ENCODE data around the gene TBC1D8. TPM values are rescaled to one million over a fixed set of nuclear protein-coding genes. Genes with fewer than 3 reads are reported as not detected.

Gene TBC1D8
- total and polyA plus RNA-seq, 2 donors (not counting 1 experiment from before 2014, with no cell fraction given) = 1.7 to 15.7 TPM

DNA sequence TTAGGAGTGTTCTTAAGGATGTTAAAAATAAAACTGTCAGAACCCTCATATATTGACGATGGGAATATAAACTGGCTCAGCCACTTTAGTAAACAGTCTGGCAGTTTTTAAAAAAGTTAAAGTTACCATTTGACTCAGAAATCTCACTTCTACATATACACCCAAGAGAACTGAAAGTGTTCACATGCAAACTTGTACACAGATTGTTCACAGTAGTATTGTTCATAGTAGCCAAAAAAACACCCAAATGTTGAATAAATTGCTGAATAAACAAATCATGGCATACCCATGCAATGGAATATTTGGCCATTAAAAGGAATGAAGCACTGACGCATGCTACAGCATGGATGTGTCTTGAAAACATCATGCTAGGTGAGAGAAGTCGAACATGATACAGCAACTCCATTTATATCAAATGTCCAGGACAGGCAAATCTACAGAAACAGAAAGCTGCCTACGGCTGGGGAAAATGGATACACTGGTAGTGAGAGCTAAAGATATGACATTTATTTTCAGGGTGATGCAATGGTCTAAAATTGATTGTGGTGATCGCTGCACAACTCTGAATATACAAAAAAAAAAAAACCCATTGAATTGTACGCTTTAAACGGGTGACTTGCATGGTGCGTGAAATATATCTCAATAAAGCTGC is 139.0 kb downstream of the TBC1D8 start:
- H3K4me1 Mint-ChIP-seq = peaks cover 5% of the 10 kb centered on the region
- no peak overlapping the region for H3K27ac Mint-ChIP-seq
- no peak overlapping the region for H3K9ac ChIP-seq (ENCODE audit: low read length)
- H3K4me3 ChIP-seq (ENCODE audit: control extremely low read depth in 1 of 5, extremely low read depth in 1 of 5, insufficient read depth in 1 of 5, low read depth in 2 of 5, low read length in 4 of 5) = no peak overlapping the region
- ChIA-PET POLR2A (interaction anchor here (0.9 to 1.0 kb wide), 2 partner anchors 10 to 193 kb away, joined by 3 read pairs; partner anchors contain the start of gene RPL31), CTCF (interaction anchor here (0.6 to 8.9 kb wide), 37 partner anchors 9 to 1439 kb away, joined by 3 to 213 read pairs (median 4); partner anchors contain the start of genes CNOT11, RNF149, RPL31 and TBC1D8)
- intact Hi-C loops (cut with micrococcal nuclease) = loop anchor here (1.0 to 10.0 kb wide), 3 partner anchors 140 to 393 kb away; no protein-coding TSS in a partner anchor
- no peak overlapping the region for H3K4me2 ChIP-seq (replicated peaks; ENCODE audit: low read depth, low read length, poor library complexity, severe bottlenecking)
- no CpG with 5 or more reads among the region's 8 CpGs for WGBS (ENCODE audit: insufficient coverage)
- H3K36me3 ChIP-seq (replicated peaks in 1 of 2; ENCODE audit: control extremely low read depth in 1 of 2, control insufficient read depth in 1 of 2, extremely low read depth in 1 of 2, insufficient read depth in 2 of 2, low read length in 1 of 2) = peaks cover 20 to 33% of the 10 kb centered on the region in 2 experiments
- no peaks in the 10 kb centered on the region for H3K9me3 Mint-ChIP-seq (ENCODE audit: insufficient read depth)
- no peaks in the 10 kb centered on the region for H3K9me3 ChIP-seq (ENCODE audit: control extremely low read depth in 1 of 3, control insufficient read depth in 2 of 3, insufficient read depth in 1 of 3, low read length in 2 of 3)
- H3K27me3 Mint-ChIP-seq = no peaks in the 10 kb centered on the region
- ATAC-seq (ENCODE audit: low read depth) (no peak), DNase-seq (no peak)
- TF ChIP-seq EZH2 (IDR thresholded peaks at IDR 0.05; ENCODE audit: borderline replicate concordance, insufficient read depth, low read depth, low read length, poor library complexity, severe bottlenecking) = no peak
- TF ChIP-seq, protein P1, sequence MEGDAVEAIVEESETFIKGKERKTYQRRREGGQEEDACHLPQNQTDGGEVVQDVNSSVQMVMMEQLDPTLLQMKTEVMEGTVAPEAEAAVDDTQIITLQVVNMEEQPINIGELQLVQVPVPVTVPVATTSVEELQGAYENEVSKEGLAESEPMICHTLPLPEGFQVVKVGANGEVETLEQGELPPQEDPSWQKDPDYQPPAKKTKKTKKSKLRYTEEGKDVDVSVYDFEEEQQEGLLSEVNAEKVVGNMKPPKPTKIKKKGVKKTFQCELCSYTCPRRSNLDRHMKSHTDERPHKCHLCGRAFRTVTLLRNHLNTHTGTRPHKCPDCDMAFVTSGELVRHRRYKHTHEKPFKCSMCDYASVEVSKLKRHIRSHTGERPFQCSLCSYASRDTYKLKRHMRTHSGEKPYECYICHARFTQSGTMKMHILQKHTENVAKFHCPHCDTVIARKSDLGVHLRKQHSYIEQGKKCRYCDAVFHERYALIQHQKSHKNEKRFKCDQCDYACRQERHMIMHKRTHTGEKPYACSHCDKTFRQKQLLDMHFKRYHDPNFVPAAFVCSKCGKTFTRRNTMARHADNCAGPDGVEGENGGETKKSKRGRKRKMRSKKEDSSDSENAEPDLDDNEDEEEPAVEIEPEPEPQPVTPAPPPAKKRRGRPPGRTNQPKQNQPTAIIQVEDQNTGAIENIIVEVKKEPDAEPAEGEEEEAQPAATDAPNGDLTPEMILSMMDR (IDR thresholded peaks at IDR 0.05) = no peak
- no peaks in the 10 kb centered on the region for H3K4me1 ChIP-seq (ENCODE audit: control insufficient read depth in 2 of 2, insufficient read depth in 2 of 2, low read length in 2 of 2)
- no peaks in the 10 kb centered on the region for H3K79me2 ChIP-seq (ENCODE audit: control insufficient read depth, insufficient read depth, low read length)
- no peak overlapping the region for H3K27ac ChIP-seq (ENCODE audit: low read length in 2 of 2)
- no peak overlapping the region for H3K4me3 Mint-ChIP-seq
- H4K20me1 ChIP-seq (ENCODE audit: control insufficient read depth, insufficient read depth, low read length, poor library complexity, severe bottlenecking) = peaks cover 7% of the 10 kb centered on the region
- H2AFZ ChIP-seq (ENCODE audit: insufficient read depth, low read depth, low read length, poor library complexity, severe bottlenecking) = no peak overlapping the region
- H3K27me3 ChIP-seq (replicated peaks in 1 of 4; ENCODE audit: control extremely low read depth in 1 of 4, control insufficient read depth in 3 of 4, insufficient read depth in 4 of 4, low read length in 3 of 4) = no peaks in the 10 kb centered on the region

DNA sequence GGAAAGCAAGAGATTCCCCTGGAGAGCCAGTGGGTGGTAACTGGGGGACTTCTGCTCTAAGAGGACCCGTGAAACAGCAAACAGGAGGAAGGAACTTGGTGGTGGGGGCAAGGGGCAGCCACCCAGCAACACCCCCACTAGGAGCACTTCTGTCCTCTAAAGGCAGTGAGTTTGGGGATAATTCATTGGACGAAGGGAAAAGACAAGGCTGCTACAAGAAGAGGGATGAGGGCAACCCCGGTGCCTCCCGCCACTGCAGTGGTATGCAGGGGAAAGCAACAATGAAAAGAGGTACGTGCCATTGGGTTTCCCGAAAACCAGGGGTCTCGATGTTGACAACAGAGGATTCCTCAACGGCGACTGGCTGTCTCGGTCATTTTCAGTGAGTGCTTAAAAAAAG is 140.0 kb downstream of the TBC1D8 start:
- DNase-seq (no peak), ATAC-seq (ENCODE audit: low read depth) (no peak)
- no peak overlapping the region for H3K27ac ChIP-seq (ENCODE audit: low read length in 2 of 2)
- no peak overlapping the region for H3K9ac ChIP-seq (ENCODE audit: low read length)
- no peak overlapping the region for H3K27ac Mint-ChIP-seq
- H3K9me3 Mint-ChIP-seq (ENCODE audit: insufficient read depth) = no peaks in the 10 kb centered on the region
- no peak overlapping the region for H3K4me3 Mint-ChIP-seq
- no peak overlapping the region for H3K4me3 ChIP-seq (ENCODE audit: control extremely low read depth in 1 of 5, extremely low read depth in 1 of 5, insufficient read depth in 1 of 5, low read depth in 2 of 5, low read length in 4 of 5)
- no peaks in the 10 kb centered on the region for H3K79me2 ChIP-seq (ENCODE audit: control insufficient read depth, insufficient read depth, low read length)
- intact Hi-C loops (cut with micrococcal nuclease) = loop anchor here (10.0 kb wide), 1 partner anchor 394 kb away; no protein-coding TSS in a partner anchor
- no peak overlapping the region for H3K4me2 ChIP-seq (replicated peaks; ENCODE audit: low read depth, low read length, poor library complexity, severe bottlenecking)
- ChIA-PET POLR2A (interaction anchor here (1.0 kb wide), 1 partner anchor 9 kb away, joined by 3 read pairs; the partner anchor contains the start of gene RPL31), CTCF (interaction anchor here (0.6 to 8.9 kb wide), 5 partner anchors 9 to 374 kb away, joined by 3 to 213 read pairs (median 4); partner anchors contain the start of gene RPL31)
- H3K36me3 ChIP-seq (replicated peaks in 1 of 2; ENCODE audit: control extremely low read depth in 1 of 2, control insufficient read depth in 1 of 2, extremely low read depth in 1 of 2, insufficient read depth in 2 of 2, low read length in 1 of 2) = peaks cover 25 to 43% of the 10 kb centered on the region in 2 experiments
- H3K4me1 Mint-ChIP-seq = peaks cover 7% of the 10 kb centered on the region
- no peaks in the 10 kb centered on the region for H3K9me3 ChIP-seq (ENCODE audit: control extremely low read depth in 1 of 3, control insufficient read depth in 2 of 3, insufficient read depth in 1 of 3, low read length in 2 of 3)
- TF ChIP-seq EZH2 (IDR thresholded peaks at IDR 0.05; ENCODE audit: borderline replicate concordance, insufficient read depth, low read depth, low read length, poor library complexity, severe bottlenecking) = no peak
- TF ChIP-seq, protein P1 (IDR thresholded peaks at IDR 0.05) = no peak
- no peak overlapping the region for H2AFZ ChIP-seq (ENCODE audit: insufficient read depth, low read depth, low read length, poor library complexity, severe bottlenecking)
- peaks cover 10% of the 10 kb centered on the region for H4K20me1 ChIP-seq (ENCODE audit: control insufficient read depth, insufficient read depth, low read length, poor library complexity, severe bottlenecking)
- H3K4me1 ChIP-seq (ENCODE audit: control insufficient read depth in 2 of 2, insufficient read depth in 2 of 2, low read length in 2 of 2) = no peaks in the 10 kb centered on the region
- H3K27me3 ChIP-seq (replicated peaks in 1 of 4; ENCODE audit: control extremely low read depth in 1 of 4, control insufficient read depth in 3 of 4, insufficient read depth in 4 of 4, low read length in 3 of 4) = no peaks in the 10 kb centered on the region
- 84% methylated on average over 4 of the region's 10 CpGs for WGBS (ENCODE audit: insufficient coverage)
- no peaks in the 10 kb centered on the region for H3K27me3 Mint-ChIP-seq

Measured in B cell (primary cell).